IPS-18a (cell line): ENCODE results near the gene SLC34A2.

Source experiments
- H3K27ac ChIP-seq: one replicate; pipeline ENCODE4 v1.5.1; 2013; ENCODE audit warnings: low read length
- H3K27me3 ChIP-seq: one replicate; pipeline ENCODE4 v1.6.1; 2013; ENCODE audit warnings: mild to moderate bottlenecking, low read length; ENCODE audit not compliant: control insufficient read depth, insufficient read depth
- H3K36me3 ChIP-seq: one replicate; pipeline ENCODE4 v1.6.1; 2013; ENCODE audit warnings: low read depth, low read length; ENCODE audit not compliant: control insufficient read depth
- H3K4me1 ChIP-seq: one replicate; pipeline ENCODE4 v1.6.1; 2013; ENCODE audit warnings: low read depth, low read length; ENCODE audit not compliant: control insufficient read depth
- H3K4me3 ChIP-seq: one replicate; pipeline ENCODE4 v1.5.1; 2013; ENCODE audit warnings: low read length
- H3K9ac ChIP-seq: one replicate; pipeline ENCODE4 v1.6.1; 2013; ENCODE audit warnings: mild to moderate bottlenecking, low read length, moderate library complexity
- H3K9me3 ChIP-seq: one replicate; pipeline ENCODE4 v1.6.1; 2013; ENCODE audit warnings: low read depth, low read length; ENCODE audit not compliant: control insufficient read depth

SLC34A2 gene

GRCh38 chr4:25727711-25728493 is 72.3 kb downstream of the SLC34A2 start:
- no peak overlapping the region for H3K27ac ChIP-seq
- no peak overlapping the region for H3K9ac ChIP-seq
- no peak overlapping the region for H3K4me3 ChIP-seq
- no peaks in the 10 kb centered on the region for H3K9me3 ChIP-seq
- no peaks in the 10 kb centered on the region for H3K27me3 ChIP-seq
- H3K36me3 ChIP-seq = no peaks in the 10 kb centered on the region
- H3K4me1 ChIP-seq = no peaks in the 10 kb centered on the region
